DMS53 (cell line): ENCODE measurements around the gene ST6GALNAC1.
"Not testable (repeated sequence)": the region's sequence is repeated elsewhere in the genome, so short reads cannot be mapped to it uniquely, and the experiment has no call there.

Experiments used
- DNase-seq: peaks from one replicate; lab custom pipeline; 2025; lab: John Stamatoyannopoulos, UW

ST6GALNAC1 gene

DNA sequence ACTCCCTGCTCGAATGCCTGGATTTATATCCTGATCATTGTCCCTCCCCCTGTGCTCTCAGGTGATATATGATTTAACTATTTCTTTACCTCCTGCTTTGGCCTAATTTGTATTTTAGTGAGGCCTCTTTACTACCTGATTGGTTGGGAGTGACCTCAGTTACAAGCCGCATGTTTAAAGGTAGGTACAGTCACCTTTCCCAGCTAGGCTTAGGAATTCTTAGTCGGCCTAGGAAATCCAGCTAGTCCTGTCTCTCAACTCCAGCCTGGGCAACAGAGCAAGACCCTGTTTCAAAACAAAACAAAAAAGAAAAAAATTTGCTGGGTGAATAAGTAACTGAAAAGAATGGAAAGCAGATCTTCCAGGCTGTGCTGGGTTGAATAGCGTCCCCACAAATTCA is 31.1 kb downstream of the ST6GALNAC1 start:
- DNase-seq: no peak

DNA sequence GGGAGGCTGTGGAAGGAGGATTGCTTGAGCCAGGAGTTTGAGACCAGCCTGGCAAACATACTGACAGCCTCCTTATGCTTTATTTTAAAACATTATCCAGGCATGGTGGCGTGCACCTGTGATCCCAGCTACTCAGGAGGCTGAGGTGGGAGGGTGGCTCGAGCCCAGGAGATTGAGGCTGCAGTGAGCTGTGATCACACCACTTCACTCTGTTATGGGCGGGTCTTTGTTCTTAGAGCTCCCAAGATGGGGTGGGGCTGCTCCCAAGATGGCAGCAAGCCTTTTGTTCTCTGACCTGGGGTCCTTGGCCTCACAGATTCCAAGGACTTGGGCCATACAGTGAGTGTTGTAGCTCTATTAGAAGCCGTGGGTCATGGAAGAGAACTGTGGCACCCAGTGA is 31.8 kb downstream of the ST6GALNAC1 start:
- no peak for DNase-seq

DNA sequence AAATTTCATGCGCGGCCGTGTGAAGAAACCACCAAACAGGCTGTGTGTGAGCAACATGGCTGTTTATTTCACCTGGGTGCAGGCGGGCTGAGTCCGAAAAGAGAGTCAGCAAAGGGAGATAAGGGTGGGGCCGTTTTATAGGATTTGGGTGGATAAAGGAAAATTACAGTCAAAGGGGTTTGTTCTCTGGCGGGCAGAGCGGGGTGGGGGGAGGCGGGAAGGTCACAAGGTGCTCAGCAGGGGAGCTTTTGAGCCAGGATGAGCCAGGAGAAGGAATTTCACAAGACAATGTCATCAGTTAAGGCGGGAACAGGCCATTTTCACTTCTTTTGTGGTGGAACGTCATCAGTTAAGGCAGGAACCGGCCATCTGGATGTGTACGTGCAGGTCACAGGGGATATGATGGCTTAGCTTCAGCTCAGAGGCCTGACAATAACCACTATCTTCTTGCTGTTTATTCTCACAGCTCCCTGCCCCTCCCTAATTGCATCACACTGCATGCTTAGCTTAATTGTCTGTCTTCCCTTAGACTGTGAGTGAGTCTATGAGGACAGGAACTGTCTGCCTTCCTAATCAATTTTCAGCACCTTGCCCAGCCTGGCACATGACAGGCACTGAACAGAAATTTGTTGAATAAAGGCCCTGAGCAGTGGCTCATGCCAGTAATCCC is 32.3 kb downstream of the ST6GALNAC1 start:
- not testable (repeated sequence) for DNase-seq

DNA sequence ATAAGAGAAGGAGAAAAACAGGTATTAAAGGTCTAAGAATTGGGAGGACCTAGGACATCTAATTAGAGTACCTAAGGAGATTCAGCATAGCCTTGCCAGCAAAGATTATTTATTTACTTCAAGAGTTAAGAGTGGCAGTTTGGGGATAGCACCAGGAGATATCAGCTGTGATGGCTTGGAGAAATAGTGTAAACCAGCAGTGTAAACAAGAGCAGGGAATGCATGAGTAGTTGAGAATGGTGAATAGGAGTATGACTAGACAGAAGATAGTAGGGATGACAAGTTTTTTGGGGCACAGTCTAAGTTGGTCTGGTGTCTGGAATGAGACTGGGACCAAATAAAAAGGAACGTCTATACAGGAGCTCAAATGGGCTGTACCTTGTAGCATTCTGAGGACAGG is 36.9 kb downstream of the ST6GALNAC1 start:
- not testable (repeated sequence) for DNase-seq

DNA sequence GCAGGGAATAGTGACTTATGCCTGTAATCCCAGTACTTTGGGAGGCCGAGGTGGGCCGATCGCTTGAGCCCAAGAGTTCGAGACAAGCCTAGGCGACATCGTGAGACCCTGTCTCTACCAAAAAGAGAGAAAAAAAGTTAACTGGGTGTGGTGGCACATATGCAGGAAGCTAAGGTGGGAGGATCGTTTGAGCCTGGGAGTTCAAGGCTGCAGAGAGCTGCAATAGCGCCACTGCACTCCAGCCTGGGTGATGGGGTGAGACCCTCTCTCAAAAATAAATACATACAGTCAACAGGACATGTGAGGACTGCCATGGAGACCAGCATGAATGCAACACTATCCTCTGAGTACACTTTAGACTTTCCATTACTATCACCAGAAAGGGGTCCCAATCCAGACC is 42.5 kb downstream of the ST6GALNAC1 start:
- no peak for DNase-seq

DNA sequence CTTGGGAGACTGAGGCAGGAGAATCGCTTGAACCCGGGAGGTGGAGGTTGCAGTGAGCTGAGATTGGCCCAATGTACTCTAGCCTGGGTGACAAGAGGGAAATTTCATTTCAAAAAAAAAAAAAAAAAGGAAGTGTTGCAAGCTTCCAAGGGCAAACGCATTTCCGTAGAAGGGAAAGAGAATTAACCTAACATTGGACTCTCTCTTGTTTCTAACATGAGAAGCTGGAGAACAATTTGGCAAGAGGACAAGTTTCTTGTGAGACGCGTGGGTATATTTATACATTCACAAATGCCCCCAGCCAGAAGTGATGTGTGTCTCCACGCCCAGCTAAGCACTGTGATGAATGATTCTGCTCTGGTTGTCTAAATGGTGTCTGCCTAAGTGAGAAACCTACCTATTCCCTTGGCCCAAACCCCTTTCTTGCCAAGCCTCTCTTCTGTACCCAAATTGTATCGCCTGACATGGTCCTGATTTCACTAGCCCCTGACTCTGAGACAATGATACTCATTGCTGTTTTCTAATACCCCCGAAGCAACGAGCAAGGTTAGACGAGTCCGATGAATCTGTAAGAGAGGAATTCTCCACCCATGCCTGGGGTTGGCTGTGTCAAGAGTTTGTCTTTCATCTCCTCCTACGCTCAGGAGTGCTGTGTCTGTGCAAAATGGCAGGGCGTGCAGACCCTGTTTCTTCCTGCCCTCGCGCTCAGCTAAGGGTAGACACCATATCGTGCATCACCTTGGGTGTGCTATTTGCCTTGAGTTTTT is 43.7 kb downstream of the ST6GALNAC1 start:
- no peak for DNase-seq

DNA sequence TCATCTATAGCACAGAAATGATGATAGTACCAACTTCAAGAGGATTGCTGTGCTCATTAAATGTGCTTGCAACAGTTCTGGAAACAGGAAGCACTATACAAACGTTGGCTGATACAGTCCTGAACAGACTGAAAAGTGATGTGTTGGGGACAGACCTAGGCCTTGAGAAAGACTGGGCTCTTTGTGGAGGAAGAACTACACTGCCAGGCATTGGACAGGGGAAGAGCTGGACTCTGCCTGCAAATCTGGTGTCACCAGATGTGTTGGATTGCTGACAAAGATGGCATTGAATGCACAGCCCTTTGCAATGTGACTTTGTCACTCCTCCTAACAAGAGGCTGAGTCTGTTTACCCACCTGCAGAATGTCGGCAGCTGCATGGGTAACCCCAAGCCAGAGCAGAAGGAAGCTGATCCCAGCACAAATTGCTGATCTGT is 45.5 kb downstream of the ST6GALNAC1 start:
- peak; percentile 92 for DNase-seq

DNA sequence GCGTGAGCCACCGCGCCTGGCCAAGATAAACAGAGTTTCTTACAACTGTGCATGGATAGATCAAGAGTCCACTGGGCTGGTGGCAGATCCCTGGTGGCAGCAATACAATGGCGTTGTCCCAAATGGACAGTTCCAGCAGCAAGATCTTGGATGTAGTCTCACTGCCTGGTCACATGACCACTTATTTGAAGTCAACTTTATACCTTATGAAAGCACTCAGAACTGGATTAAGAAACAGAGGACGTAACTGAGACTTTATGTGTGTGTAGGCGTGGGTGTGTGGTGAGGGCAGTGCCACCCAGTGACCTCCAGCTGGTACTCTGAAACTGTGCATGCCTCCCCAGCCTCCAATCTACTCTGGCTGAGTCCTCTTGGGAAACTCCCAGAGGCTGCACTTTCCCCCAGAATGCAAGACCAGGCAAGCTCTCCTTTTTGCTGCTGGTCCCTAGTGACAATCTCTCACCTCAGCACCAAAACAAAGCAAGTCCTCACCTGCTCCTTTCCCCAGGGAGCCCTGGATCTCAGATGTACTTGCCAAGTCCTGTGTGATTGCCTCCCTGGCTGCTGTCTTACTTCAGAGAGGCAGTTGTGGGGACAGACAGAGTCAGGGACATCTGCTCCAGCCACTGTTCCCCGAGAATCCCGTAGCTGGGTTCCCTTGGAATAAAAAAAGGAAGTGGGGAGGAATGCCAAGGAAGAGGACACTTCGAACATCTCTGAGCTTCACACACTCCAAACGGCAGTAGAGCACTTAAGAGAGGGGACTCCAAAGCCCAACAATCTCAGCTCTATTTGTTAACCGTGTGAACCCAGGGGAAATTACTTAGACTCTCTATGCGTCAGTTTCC is 46.2 kb downstream of the ST6GALNAC1 start:
- DNase-seq: peak; percentile 54

DNA sequence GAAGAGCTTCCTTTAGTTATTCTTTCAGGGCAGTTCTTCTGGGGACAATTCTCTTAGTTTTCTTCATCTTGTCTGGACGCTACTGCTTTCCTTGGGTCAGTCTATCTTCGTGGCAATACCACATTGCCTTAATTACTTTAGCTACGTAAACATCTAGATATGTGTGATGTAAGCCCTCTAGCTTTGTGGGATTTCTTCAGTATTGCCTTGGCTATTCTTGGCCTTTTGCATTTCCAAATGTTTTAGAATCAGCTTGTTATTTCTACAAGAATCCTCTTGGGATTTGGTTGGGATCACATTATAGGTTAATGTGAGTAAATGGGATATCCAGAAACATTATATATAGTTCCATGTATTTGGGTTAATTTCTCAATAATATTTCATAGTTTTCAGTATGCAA is 48.9 kb downstream of the ST6GALNAC1 start:
- no peak for DNase-seq

DNA sequence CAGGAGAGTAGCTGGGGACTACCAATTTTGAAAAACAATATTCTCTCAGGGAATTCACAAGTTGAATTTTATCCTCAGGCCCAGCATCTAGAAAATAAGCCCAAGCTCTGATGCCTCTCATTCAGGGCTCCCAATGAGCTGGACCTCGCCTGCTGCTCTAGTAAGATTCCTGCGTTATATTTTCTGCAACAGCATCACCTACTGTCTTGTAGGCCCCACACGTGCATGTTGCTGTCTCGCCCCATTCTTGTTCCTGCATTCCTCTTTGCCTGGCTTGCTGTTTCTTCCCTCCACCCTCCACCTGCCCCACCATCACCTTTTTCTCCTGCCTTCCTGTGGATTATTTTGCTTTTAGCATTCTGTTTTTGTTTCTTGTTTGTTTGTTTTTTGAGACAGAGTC is 49.6 kb downstream of the ST6GALNAC1 start:
- DNase-seq: no peak

DNA sequence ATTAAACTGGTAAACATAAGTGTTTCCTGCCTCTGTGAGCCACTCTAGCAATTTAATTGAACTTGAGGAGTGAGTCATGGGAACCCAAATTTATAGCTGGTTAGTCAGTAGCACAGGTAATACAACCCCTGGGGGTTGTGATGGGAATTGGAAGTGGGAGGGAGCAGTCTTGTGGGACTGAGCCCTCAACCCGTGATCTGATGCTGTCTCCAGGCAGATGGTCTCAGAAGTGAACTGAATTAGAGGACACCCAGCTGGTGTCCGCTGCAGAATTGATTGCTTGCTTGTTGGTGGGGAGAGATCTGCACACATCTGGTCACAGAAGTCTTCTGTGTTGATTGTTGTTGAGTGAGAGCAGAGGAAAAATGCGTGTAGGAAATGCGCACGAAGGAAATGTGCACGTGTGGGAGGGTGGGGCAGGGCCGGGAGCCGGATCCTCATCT is 50.2 kb downstream of the ST6GALNAC1 start:
- peak; percentile 36 for DNase-seq

DNA sequence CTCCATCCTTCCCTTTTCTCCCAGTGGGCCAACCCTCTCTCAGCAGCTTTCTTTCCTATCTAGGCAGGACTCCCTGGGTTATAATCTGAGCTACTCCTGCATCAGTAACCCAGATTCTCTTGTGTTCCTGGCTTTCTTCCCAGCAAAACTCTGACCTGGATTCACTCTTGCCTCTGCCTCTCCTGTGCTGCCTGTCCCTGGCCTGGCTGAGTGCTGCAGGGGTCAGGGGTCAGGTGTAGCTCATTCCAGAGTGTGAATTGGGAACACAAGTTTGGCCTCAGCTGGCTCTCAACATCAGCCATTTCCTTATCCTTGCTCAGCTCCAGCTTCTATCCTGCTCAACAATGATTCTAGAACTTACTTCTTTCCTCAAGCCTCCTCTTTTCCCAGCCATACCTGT is 55.4 kb downstream of the ST6GALNAC1 start:
- no peak for DNase-seq

DNA sequence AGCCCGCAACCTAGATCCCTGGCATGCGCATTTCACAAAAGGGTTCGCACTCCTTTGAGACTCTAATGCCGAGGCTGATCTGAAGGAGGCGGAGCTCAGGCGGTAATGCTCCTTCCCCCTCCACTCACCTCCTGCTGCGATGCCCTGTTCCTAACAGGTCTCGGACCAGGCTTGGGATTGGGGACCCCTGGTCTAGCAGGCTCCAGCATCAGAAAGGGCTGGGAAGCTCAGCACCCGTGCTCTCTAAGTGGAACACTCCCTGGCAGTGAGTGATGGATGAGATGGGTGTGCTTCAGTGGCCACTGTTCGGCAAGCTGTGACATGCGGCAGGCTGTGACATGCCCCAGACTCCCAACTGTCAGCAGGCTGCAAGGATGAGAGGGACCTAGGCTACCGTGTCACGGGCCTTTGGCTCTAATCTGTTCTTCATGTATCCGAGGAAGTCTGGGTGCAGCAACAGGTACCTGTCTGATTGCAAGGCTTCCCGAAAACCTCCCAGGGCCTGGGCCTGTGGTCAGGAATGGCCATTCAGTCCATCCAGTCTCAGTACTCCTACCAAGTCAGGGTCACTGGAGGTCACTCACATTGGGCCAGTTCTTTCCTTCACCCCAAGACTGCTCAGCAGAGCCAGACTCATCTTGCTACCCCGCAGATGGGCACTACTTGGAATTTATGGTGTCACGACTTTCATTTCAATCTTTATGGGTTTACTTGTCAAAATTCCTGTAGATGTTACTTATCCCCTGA is 56.6 kb downstream of the ST6GALNAC1 start:
- DNase-seq: peak; percentile 70

DNA sequence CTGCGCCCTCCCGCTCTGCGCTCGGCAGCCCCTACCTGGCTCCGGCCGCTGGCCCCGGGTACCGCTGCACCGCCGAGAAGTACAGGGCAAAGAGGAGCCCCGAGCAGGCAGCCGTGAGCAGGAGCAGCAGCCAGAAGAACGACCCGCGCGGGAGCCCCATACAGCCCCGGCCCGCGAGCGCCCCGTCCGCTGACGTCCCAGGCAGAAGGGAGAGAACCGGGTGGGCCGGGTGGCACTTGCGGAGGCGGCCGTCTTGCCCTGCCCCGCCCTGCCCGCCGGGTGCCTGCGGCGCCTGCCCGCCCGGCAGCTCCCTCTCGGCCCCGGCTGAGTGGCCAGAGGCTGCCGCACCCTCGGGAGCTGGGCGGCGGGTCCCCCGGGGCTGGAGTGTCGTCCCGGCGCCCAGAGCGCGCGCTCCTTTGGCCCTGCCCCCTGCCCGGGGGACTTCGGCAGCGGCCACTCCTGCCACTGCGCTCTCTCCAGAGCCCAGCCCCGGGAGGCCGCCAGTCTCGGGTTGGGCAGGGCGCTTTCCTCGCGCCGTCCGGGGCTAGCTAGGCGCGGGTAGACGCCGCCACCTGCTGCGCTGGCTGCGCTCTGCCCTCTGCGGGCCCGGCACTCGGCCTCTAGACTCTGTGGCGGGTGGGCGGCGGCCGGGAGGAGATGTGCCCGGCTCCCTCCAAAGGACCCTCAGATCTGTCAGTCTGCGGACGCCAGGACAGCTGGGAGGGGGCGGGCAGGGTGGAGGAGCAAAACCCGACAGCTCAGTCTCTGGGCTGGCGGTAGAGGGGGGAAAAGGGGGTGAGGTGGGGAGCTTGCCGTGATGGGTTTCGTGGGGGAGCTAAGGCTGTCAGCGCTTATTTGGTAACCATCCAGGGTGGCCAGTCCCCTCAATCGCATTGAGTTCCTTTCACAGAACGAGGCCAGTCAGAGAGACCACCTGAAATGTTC is 57.6 kb downstream of the ST6GALNAC1 start, which contains the start of gene ST6GALNAC2:
Gene ST6GALNAC2, minus strand, starts transcription at position 212 of the 945 bp plus-strand sequence. Its CDS starts 52 bp downstream, at position 160.
- peak; percentile 85 for DNase-seq

DNA sequence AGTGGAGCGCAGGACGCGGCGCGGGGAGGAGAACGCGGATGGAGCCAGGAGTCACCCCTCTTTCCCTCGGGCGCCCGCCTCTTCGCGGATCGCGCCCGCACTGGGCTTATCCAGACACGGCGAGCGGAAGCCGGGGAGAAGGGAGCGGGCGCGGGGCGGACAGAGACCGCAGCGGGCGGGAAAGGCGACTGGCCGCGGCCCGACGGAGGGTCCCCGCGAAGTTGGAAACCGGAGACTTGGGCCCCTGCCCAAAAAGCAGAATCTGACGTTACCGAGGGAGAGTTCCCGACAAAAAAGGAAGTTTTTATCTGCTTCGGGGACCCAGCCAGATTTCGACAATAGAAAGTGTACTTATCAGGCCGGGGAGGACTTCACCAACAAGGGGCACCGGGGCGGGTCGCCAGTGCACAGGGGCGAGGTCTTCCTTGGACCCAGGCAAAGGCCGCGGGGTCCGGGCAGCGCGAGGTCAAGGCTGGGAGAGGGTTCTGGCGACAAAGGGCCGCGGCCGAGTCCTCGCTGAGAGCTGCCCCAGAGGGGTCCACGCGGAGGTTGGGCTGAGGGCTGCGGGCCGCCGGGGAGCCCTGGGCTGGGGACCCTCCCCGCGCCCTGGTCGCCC is 58.4 kb downstream of the ST6GALNAC1 start:
- DNase-seq: peak; percentile 63

DNA sequence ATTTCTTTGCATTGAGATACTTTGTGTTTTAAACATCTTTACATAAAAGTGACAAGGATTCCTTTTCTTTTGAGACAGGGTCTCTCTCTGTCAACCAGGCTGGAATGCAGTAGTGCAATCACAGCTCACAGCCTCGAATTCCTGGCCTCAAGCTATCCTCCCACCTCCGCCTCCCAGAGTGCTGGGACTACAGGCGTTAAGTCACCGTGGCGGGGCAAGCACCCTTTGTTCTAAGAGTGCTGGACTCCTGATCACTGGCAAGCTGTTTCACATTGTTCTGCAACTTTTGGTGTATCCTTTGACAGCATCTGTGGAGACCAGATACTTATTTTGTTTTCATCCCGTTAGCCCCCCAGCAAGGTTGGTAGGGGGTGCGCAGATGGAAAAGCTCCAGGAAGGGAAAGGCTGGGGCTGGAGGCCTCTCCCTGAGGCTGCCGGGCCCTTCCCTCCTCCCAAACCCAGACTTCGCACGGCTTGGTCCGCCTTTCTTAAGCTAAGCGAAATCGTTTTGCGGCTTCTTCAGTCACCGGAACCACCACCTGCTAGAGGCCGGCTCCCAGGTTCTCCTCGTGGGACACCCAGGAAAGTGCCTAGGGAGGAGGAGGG is 59.0 kb downstream of the ST6GALNAC1 start:
- no peak for DNase-seq

DNA sequence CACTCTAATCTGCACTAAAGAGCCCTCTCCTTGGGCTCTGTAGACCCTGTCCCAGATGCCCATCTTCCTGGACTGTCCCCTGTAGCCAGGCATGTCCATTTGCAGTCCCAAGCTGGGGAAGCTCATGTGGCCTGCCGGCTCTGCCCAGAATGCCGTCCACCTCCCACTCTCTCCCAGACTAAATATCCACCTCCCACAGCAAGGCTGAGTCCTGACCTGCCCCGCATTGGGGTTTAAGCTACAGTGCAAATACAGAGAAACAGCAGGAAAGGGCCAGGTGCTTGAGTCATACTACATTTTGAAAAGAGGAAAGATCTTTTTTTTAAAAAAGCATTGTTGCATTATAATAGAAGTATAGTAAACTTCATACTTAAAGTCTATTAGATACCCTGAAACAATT is 60.9 kb downstream of the ST6GALNAC1 start:
- DNase-seq: peak; percentile 25

DNA sequence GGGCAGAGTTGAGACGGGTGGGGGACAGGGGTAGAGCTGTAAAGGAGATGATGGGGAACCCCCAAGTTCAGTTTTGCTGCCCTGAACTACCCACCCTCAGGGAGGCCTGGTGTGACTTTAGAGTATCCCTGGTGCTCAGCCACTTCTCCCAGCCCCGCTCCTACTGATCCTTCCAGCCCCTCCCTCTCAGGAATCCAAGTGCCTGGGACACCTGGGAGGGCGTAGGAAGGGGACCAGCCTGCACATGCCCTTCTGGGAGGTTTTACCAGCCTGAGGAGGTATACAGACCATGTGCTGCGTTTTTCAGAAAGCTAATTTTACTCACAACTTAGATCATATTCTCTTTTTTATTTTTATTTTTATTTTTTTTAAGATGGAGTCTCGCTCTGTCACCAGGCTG is 62.0 kb downstream of the ST6GALNAC1 start:
- no peak for DNase-seq

DNA sequence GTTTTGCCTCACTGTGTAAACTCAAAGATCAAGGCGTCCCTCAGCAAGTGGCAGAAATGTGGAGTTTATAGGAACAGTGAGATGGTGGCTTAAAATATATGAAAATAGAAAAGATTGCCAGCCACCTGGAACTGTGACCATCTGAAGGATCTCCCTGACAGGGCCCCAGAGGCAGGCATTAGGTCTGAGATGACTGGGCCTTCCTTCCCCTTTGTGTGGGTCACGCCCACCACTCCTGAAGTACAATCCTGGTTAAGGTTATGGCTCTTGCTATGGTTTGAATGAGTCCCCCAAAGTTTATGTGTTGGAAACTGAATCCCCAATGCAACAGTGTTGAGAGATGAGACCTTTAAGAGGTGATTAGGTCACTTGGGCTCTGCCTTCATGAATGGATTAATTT is 64.3 kb downstream of the ST6GALNAC1 start:
- DNase-seq: no peak

DNA sequence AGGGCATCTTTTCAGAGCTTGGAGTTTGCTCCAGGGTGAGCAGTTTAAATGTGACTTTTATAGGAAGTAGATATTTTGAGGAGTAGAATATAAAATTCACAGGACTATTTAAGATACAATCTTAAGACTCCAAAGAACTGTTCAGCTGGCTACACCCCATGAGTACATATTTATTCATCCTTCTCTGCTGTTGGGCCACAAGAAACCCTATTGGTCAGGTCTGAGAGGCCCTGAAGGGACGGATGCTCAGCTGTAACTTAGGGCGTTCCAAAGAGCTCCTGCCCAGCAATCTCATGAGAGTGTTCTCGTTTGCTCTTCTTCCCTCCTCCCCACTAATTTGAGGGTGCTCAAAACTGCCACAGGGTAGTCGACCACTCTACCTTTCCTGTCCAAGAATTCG is 65.2 kb downstream of the ST6GALNAC1 start:
- no peak for DNase-seq
